IMR-90 (cell line): ENCODE results near the gene SLCO3A1. TPM values are rescaled to one million over a fixed set of nuclear protein-coding genes. Genes with fewer than 3 reads are reported as not detected.

ENCODE experiments used
- ATAC-seq: fragments of 200-7000 bp; cut with Tn5 transposase; 2 replicates; pipeline ENCODE4 v1.9.1; 2020; ENCODE audit warnings: low read depth, mild to moderate bottlenecking, moderate library complexity
- BruUV-seq: library from RNA; stranded (reverse); fragments of 400-500 nt; replicated peaks from 2 replicates; lab custom pipeline; 2021; lab: Mats Ljungman, UMichigan
- CTCF ChIA-PET: fragments of 300-600 bp; formaldehyde crosslinking; extraction: SDS; loops from one replicate; lab custom pipeline; 2021; ENCODE audit warnings: antibody characterized with exemption; lab: Yijun Ruan, JAX
- POLR2A ChIA-PET: fragments of 300-600 bp; sonication (Branson Sonifier 250); formaldehyde crosslinking; loops from one replicate; lab custom pipeline; 2022; ENCODE audit warnings: antibody characterized with exemption; ENCODE audit not compliant: unreplicated experiment; lab: Charles Lee
- DNase-seq: peaks from one replicate; pipeline ENCODE4 v3.0.0; 2013
- H2AFZ ChIP-seq: replicated peaks from 2 replicates; pipeline ENCODE3; 2013; ENCODE audit warnings: low read length, mild to moderate bottlenecking; ENCODE audit not compliant: poor library complexity
- H2AK5ac ChIP-seq: 2 replicates; pipeline ENCODE4 v1.6.1; 2013; ENCODE audit warnings: low read depth, low read length, inconsistent platforms
- H2AK9ac ChIP-seq: replicated peaks from 2 replicates; pipeline ENCODE3; 2013; ENCODE audit warnings: mild to moderate bottlenecking, low read depth, low read length, moderate library complexity; ENCODE audit not compliant: poor library complexity
- H2BK120ac ChIP-seq: 2 replicates; pipeline ENCODE4 v1.6.1; 2013; ENCODE audit warnings: low read depth, low read length, inconsistent platforms
- H2BK15ac ChIP-seq: 3 replicates; pipeline ENCODE4 v1.6.1; 2013; ENCODE audit warnings: low read depth, low read length, inconsistent platforms
- H2BK20ac ChIP-seq: 2 replicates; pipeline ENCODE4 v1.6.1; 2013; ENCODE audit warnings: low read depth, mild to moderate bottlenecking, inconsistent platforms, low read length, moderate library complexity
- H2BK5ac ChIP-seq: 2 replicates; pipeline ENCODE4 v1.6.1; 2013; ENCODE audit warnings: mild to moderate bottlenecking, low read depth, low read length, inconsistent platforms; ENCODE audit not compliant: poor library complexity, severe bottlenecking
- H3K14ac ChIP-seq: replicated peaks from 2 replicates; pipeline ENCODE4 v1.6.1; 2013; ENCODE audit warnings: low read depth, low read length, inconsistent platforms
- H3K18ac ChIP-seq: 2 replicates; pipeline ENCODE4 v1.6.1; 2013; ENCODE audit warnings: low read depth, low read length, control low read depth
- H3K23ac ChIP-seq: 2 replicates; pipeline ENCODE4 v1.6.1; 2013; ENCODE audit warnings: low read depth, low read length, inconsistent platforms
- H3K27ac ChIP-seq: 2 replicates; pipeline ENCODE4 v1.5.1; 2013; ENCODE audit warnings: mild to moderate bottlenecking, control low read depth, low read length; ENCODE audit not compliant: insufficient read depth
- H3K27me3 ChIP-seq: 2 replicates; pipeline ENCODE4 v1.6.1; 2013; ENCODE audit warnings: low read length; ENCODE audit not compliant: control insufficient read depth, insufficient read depth
- H3K36me3 ChIP-seq: 2 replicates; pipeline ENCODE4 v1.6.1; 2013; ENCODE audit warnings: low read length, mixed read lengths; ENCODE audit not compliant: control insufficient read depth, insufficient read depth
- H3K4ac ChIP-seq: 2 replicates; pipeline ENCODE4 v1.6.1; 2013; ENCODE audit warnings: low read depth, low read length, inconsistent platforms
- H3K4me1 ChIP-seq: 2 replicates; pipeline ENCODE4 v1.6.1; 2013; ENCODE audit warnings: low read length, mixed read lengths; ENCODE audit not compliant: control insufficient read depth, insufficient read depth
- H3K4me2 ChIP-seq: 2 replicates; pipeline ENCODE4 v1.6.1; 2013; ENCODE audit warnings: low read depth, mild to moderate bottlenecking, control low read depth, low read length, moderate library complexity
- H3K4me3 ChIP-seq: 2 replicates; pipeline ENCODE4 v1.5.1; 2013; ENCODE audit warnings: low read depth, mild to moderate bottlenecking, control low read depth, low read length, moderate library complexity; ENCODE audit not compliant: insufficient read depth
- H3K56ac ChIP-seq: 2 replicates; pipeline ENCODE4 v1.6.1; 2013; ENCODE audit warnings: low read length, inconsistent platforms; ENCODE audit not compliant: insufficient read depth; ENCODE audit errors: extremely low read depth
- H3K79me1 ChIP-seq, 2 experiments: 2 replicates each; pipeline ENCODE4 v1.6.1; 2013; ENCODE audit warnings: low read length in 2 of 2, inconsistent platforms in 1 of 2, low read depth in 1 of 2
- H3K9ac ChIP-seq: 2 replicates; pipeline ENCODE4 v1.6.1; 2013; ENCODE audit warnings: low read depth, low read length, control low read depth
- H3K9me1 ChIP-seq: 2 replicates; pipeline ENCODE4 v1.6.1; 2013; ENCODE audit warnings: low read length, inconsistent platforms; ENCODE audit not compliant: insufficient read depth
- H3K9me3 ChIP-seq: 2 replicates; pipeline ENCODE4 v1.6.1; 2013; ENCODE audit warnings: low read length; ENCODE audit not compliant: control insufficient read depth, insufficient read depth
- H4K20me1 ChIP-seq: 2 replicates; pipeline ENCODE4 v1.6.1; 2013; ENCODE audit warnings: low read length, inconsistent platforms; ENCODE audit not compliant: insufficient read depth
- H4K5ac ChIP-seq: 2 replicates; pipeline ENCODE4 v1.6.1; 2013; ENCODE audit warnings: mild to moderate bottlenecking, low read depth, low read length, control low read depth
- H4K8ac ChIP-seq, 2 experiments: 2 replicates each; pipeline ENCODE4 v1.6.1; 2013; ENCODE audit warnings: low read depth in 2 of 2, low read length in 2 of 2, control low read depth in 1 of 2, inconsistent platforms in 1 of 2
- H4K91ac ChIP-seq: 2 replicates; pipeline ENCODE4 v1.6.1; 2013; ENCODE audit warnings: low read depth, low read length, inconsistent platforms; ENCODE audit not compliant: insufficient read depth
- BHLHE40 ChIP-seq: fragments of 150-350 bp; IDR thresholded peaks from 2 replicates; pipeline ENCODE4 v1.6.1; 2016; ENCODE audit warnings: mild to moderate bottlenecking, low read depth, low read length
- CEBPB ChIP-seq: IDR thresholded peaks from 2 replicates; pipeline ENCODE4 v1.6.1; 2012; ENCODE audit warnings: low read depth, low read length, improper control_type of control experiment
- CHD1 ChIP-seq: IDR thresholded peaks from 2 replicates; pipeline ENCODE4 v1.6.1; 2012; ENCODE audit warnings: low read depth, low read length, improper control_type of control experiment
- CTCF ChIP-seq: conservative IDR thresholded peaks from 2 replicates; pipeline ENCODE4 v1.5.1; 2012; ENCODE audit warnings: mild to moderate bottlenecking, low read depth, low read length, improper control_type of control experiment
- ELK1 ChIP-seq: fragments of 150-350 bp; IDR thresholded peaks from 2 replicates; pipeline ENCODE4 v1.6.1; 2016; ENCODE audit warnings: low read depth, mild to moderate bottlenecking, low read length, moderate library complexity, borderline replicate concordance
- FOS ChIP-seq: fragments of 150-350 bp; IDR thresholded peaks from 2 replicates; pipeline ENCODE4 v1.6.1; 2016; ENCODE audit warnings: low read depth, low read length
- MAFK ChIP-seq: IDR thresholded peaks from 2 replicates; pipeline ENCODE4 v1.6.1; 2012; ENCODE audit warnings: low read depth, low read length, improper control_type of control experiment
- MAZ ChIP-seq: IDR thresholded peaks from 2 replicates; pipeline ENCODE4 v1.6.1; 2012; ENCODE audit warnings: low read depth, mild to moderate bottlenecking, low read length, improper control_type of control experiment, moderate library complexity, borderline replicate concordance
- MXI1 ChIP-seq: IDR thresholded peaks from 2 replicates; pipeline ENCODE4 v1.6.1; 2012; ENCODE audit warnings: low read depth, mild to moderate bottlenecking, low read length, moderate library complexity, borderline replicate concordance
- NFE2L2 ChIP-seq: fragments of 150-350 bp; IDR thresholded peaks from 2 replicates; pipeline ENCODE4 v1.6.1; 2016; ENCODE audit warnings: low read depth, mild to moderate bottlenecking, low read length
- POLR2A ChIP-seq: IDR thresholded peaks from 2 replicates; pipeline ENCODE4 v1.6.1; 2012; ENCODE audit warnings: mild to moderate bottlenecking, low read depth, low read length
- RAD21 ChIP-seq: IDR thresholded peaks from 2 replicates; pipeline ENCODE4 v1.6.1; 2012; ENCODE audit warnings: low read length, improper control_type of control experiment
- RCOR1 ChIP-seq: IDR thresholded peaks from 2 replicates; pipeline ENCODE4 v1.6.1; 2012; ENCODE audit warnings: mild to moderate bottlenecking, low read length, improper control_type of control experiment; ENCODE audit not compliant: insufficient replicate concordance
- RFX5 ChIP-seq: IDR thresholded peaks from 2 replicates; pipeline ENCODE4 v1.8.0; 2012; ENCODE audit warnings: low read depth, mild to moderate bottlenecking, low read length, moderate library complexity
- SMC3 ChIP-seq: fragments of 150-350 bp; IDR thresholded peaks from 2 replicates; pipeline ENCODE4 v1.6.1; 2016; ENCODE audit warnings: low read depth, mild to moderate bottlenecking, antibody characterized with exemption, low read length, moderate library complexity
- USF2 ChIP-seq: fragments of 150-350 bp; IDR thresholded peaks from 2 replicates; pipeline ENCODE4 v1.6.1; 2017; ENCODE audit warnings: mild to moderate bottlenecking, antibody characterized with exemption, low read length, low read depth
- WGBS, 2 experiments: methylation state at CpG; one replicate each; pipeline versions ENCODE4 v1.1.5 to v1.1.7; 2013; ENCODE audit warnings: missing lambda C conversion rate in 2 of 2; ENCODE audit not compliant: insufficient read length in 1 of 2; ENCODE audit errors: extremely low coverage in 2 of 2; 5-methylcytosine and 5-hydroxymethylcytosine counted together
- dilution Hi-C: fragments of 300-500 bp; cut with HindIII; formaldehyde crosslinking; loops from one replicate; pipeline ENCODE4 v1.14.3; 2018; ENCODE audit warnings: low sequenced_read_pairs; ENCODE audit not compliant: unreplicated experiment
- in situ Hi-C: fragments of 300-500 bp; cut with MboI; formaldehyde crosslinking; loops from 3 replicates; pipeline ENCODE4 v1.14.3; 2019; ENCODE audit warnings: low sequenced_read_pairs, inconsistent platforms, mixed read lengths
- intact Hi-C: fragments of 100-400 bp; cut with micrococcal nuclease; formaldehyde crosslinking; loops from 2 replicates; pipeline ENCODE4 v1.10.0; 2022
- polyA plus RNA-seq, 3 experiments: library from polyadenylated mRNA; depleted of rRNA; stranded (reverse); fragments of >200 nt; gene quantifications; 2 replicates each; pipeline ENCODE4 v1.2.3, GENCODE V29; 2012; ENCODE audit warnings: low replicate concordance in 1 of 3
- total RNA-seq: library from RNA; depleted of rRNA; stranded (reverse); fragments of >200 nt; gene quantifications from 2 replicates; pipeline ENCODE4 v1.2.3, GENCODE V29; 2012

SLCO3A1 gene
- total and polyA plus RNA-seq, 2 of the 4 experiments (the other 2 are of a cell fraction): 4.7 to 8.1 TPM

GRCh38 chr15:92151741-92152140 is 298.2 kb downstream of the SLCO3A1 start:
- POLR2A ChIA-PET: no interaction called here
- H3K23ac ChIP-seq: no peak overlapping the region

More at GRCh38 chr15:92151741-92152140, 298.2 kb downstream of the SLCO3A1 start:
- Histone ChIP-seq H3K4me2 (no peak overlapping the region), H2BK120ac (no peak overlapping the region), H3K27ac (no peak overlapping the region), H2AFZ (no peak overlapping the region), H3K14ac (no peak overlapping the region), H3K9me3 (no peaks in the 10 kb centered on the region), H4K5ac (no peak overlapping the region), H4K91ac (no peak overlapping the region), H2BK20ac (no peak overlapping the region), H2BK15ac (no peak overlapping the region), H3K56ac (no peak overlapping the region), H3K79me1 (no peaks in the 10 kb centered on the region), H3K36me3 (no peaks in the 10 kb centered on the region; the same call in 1 of the 2 replicates), H2AK5ac (no peak overlapping the region), H3K4ac (no peak overlapping the region), H3K9me1 (no peaks in the 10 kb centered on the region), H2AK9ac (no peak overlapping the region), H4K20me1 (no peaks in the 10 kb centered on the region), H2BK5ac (no peak overlapping the region), H3K4me3 (no peak overlapping the region), H3K18ac (no peak overlapping the region), H4K8ac (no peak overlapping the region), H3K27me3 (no peaks in the 10 kb centered on the region), H3K4me1 (0 out of 2 replicates have a peak, but pooled peaks cover 2% of the 10 kb centered on the region), H3K9ac (no peak overlapping the region)
- no TSS peak for BruUV-seq
- DNase-seq (no peak), ATAC-seq (no peak)
- in situ Hi-C loops: no loop called here
- CTCF ChIA-PET: no interaction called here
- WGBS, 2 experiments: no CpG with 5 or more reads among the region's 3 CpGs
- TF ChIP-seq SMC3: no peak
- no peak for TF ChIP-seq USF2
- no peak for TF ChIP-seq RAD21
- no peak for TF ChIP-seq CHD1
- TF ChIP-seq MXI1: no peak
- no peak for TF ChIP-seq CTCF
- no peak for TF ChIP-seq MAFK
- no peak for TF ChIP-seq CEBPB
- TF ChIP-seq RCOR1: no peak
- no peak for TF ChIP-seq MAZ
- no peak for TF ChIP-seq NFE2L2
- no peak for TF ChIP-seq POLR2A
- TF ChIP-seq RFX5: no peak
- no peak for TF ChIP-seq FOS
- TF ChIP-seq BHLHE40: no peak
- no peak for TF ChIP-seq ELK1
- dilution Hi-C loops: no loop called here
- intact Hi-C loops: no loop called here
